ENCODE results near the gene TFDP1. TPM values are rescaled to one million over a fixed set of nuclear protein-coding genes. Genes with fewer than 3 reads are reported as not detected.

The TFDP1 gene
- total RNA-seq, 1 donor from 2014 or later: 68.1 TPM

GRCh38 chr13:113657851-113658741 lies 73.5 kb downstream of the TFDP1 start, which contains the start of gene ATP4B:
TSS of gene ATP4B (minus strand) at chr13:113658198. CDS start at chr13:113658144, 54 bp downstream.
- no peak for DNase-seq (ENCODE audit: extremely low read depth, low read depth, low spot score)

GRCh38 chr13:113658836-113659235 lies 74.3 kb downstream of the TFDP1 start:
- DNase-seq (ENCODE audit: extremely low read depth, low read depth, low spot score): no peak

- no peak for DNase-seq (ENCODE audit: extremely low read depth, low read depth, low spot score)
These were observed 74.8 kb downstream of the TFDP1 start for GRCh38 chr13:113659337-113659736.

DNA sequence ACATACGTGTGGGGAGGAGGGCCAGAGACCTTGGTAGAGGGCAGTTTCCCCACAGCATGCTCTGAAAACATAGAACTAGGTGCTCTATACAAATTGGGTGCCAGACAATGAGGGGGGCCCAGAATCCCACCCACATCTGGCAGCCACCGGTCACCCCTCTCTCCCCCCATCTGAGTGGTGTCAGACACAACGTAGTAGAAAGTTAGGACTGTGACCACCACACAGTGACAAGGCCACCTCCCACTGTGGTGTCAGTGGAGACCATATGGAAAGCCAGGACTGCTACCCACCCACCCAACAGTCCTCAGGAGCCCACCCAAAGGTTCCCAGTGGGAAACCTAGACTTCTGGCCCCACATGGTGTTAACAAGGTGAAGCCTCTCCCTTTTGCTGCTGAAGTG lies 75.5 kb downstream of the TFDP1 start:
- no peak for DNase-seq (ENCODE audit: extremely low read depth, low read depth, low spot score)

DNA sequence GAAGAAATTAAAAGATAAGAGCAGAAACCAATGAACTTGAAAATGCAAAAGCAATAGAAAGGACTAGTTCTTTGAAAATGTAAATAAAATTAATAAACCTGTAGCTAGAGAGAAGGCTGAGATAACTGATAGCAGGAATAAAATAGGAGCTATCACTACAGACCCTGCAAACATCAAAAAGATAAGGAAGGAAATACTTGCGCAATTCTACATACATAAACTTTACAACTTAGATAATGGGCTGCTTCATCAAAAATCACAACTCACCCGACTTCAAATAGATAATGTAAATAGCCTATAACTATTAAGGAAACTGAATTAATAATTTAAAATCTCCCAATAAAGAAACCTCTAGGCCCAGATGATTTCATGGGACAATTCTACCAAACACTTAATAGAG lies 77.0 kb downstream of the TFDP1 start:
- DNase-seq (ENCODE audit: extremely low read depth, low read depth, low spot score): no peak

DNA sequence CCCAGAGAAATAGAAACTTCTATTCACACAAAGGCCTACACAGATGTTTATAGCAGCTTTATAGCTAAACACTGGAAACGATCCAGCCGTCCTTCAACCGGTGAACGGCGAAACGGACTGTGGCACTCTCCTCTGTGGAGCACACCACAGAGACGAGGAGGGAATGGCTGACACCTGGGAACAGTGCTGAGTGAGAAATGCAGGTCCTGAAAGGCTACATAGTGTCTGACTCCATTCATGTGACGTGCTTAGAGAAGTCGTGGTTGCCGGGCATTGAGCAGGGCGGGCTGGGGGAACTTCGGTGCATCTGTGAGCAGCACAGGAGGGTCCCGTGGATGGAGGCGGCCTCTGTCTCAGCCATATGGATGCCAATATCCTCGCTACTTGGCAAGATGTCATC lies 79.4 kb downstream of the TFDP1 start:
- DNase-seq (ENCODE audit: extremely low read depth, low read depth, low spot score): no peak

GRCh38 chr13:113664751-113665596 lies 80.4 kb downstream of the TFDP1 start:
- no peak for DNase-seq (ENCODE audit: extremely low read depth, low read depth, low spot score)

DNA sequence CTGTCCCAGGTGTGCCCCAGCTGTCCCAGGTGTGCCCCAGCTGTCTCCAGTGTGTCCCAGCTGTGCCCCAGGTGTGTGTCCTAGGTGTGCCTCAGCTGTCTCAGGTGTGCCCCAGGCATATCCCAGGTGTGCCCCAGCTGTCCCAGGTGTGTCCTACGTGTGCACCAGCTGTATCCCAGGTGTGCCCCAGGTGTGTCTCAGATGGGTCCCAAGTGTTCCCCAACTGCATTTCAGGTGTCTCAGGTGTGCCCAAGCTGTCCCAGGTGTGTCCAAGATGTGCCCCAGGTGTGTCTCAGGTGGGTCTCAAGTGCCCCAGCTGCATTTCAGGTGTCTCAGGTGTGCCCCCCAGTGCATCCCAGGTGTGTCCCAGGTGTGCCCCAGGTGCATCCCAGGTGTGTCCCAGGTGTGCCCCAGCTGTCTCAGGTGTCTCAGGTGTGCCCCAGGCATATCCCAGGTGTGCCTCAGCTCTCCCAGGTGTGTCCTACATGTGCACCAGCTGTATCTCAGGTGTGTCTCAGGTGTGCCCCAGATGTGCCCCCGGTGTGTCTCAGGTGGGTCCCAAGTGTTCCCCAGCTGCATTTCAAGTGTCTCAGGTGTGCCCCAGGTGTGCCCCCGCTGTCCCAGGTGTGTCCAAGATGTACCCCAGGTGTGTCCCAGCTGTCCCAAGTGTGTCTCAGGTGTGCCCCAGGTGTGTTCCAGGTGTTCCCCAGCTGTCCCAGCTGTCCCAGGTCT lies 81.2 kb downstream of the TFDP1 start:
- no peak for DNase-seq (ENCODE audit: extremely low read depth, low read depth, low spot score)

GRCh38 chr13:113666329-113666670 lies 81.7 kb downstream of the TFDP1 start:
- no peak for DNase-seq (ENCODE audit: extremely low read depth, low read depth, low spot score)

DNA sequence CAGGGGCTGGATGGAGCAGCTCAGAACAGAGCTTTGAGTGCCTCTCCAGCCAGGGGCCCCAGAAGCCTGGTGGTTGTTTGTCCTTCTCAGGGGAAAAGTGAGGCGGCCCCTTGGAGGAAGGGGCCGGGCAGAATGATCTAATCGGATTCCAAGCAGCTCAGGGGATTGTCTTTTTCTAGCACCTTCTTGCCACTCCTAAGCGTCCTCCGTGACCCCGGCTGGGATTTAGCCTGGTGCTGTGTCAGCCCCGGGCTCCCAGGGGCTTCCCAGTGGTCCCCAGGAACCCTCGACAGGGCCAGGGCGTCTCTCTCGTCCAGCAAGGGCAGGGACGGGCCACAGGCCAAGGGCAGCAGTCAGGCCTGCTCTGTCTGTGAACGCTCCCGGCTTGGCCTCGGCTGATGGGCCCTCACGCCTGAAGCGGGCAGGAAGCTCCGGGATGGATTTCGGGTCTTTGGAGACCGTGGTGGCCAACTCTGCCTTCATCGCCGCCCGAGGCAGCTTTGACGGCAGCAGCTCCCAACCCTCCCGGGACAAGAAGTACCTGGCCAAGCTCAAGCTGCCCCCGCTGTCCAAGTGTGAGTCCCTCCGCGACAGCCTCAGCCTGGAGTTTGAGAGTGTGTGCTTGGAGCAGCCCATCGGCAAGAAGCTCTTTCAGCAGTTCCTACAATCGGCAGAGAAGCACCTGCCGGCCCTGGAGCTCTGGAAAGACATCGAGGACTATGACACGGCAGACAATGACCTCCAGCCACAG lies 82.6 kb downstream of the TFDP1 start, which contains the start of gene GRK1:
Gene GRK1 (plus strand): TSS at position 269 of the 751 bp plus-strand sequence. CDS start 168 bp downstream, at position 437.
- DNase-seq (ENCODE audit: extremely low read depth, low read depth, low spot score): no peak

DNA sequence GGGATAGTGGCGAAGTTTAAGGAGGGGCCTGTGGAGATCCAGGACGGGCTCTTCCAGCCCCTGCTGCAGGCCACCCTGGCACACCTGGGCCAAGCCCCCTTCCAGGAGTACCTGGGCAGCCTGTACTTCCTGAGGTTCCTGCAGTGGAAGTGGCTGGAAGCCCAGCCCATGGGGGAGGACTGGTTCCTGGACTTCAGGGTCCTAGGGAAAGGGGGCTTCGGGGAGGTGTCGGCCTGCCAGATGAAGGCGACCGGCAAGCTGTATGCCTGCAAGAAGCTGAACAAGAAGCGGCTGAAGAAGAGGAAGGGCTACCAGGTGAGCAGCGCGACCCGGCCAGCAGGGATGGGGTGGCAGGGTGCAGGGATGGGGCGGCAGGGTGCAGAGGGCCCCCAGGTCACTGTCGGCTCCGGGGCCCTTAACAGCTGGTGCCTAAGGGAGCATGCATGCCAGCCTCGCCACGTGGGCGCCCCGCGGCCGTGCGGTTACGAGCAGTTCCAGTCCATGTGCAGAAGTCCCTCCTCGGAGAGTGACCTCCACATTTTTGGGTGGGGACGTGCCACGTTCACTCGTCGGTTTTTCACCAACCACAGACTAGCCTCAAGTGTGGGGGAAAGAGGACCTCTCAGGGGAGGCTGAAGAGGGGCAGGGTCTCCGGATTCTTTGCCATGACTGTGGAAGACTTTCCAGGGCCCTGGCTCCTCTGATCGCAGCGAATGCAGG lies 83.4 kb downstream of the TFDP1 start:
- no peak for DNase-seq (ENCODE audit: extremely low read depth, low read depth, low spot score)

DNA sequence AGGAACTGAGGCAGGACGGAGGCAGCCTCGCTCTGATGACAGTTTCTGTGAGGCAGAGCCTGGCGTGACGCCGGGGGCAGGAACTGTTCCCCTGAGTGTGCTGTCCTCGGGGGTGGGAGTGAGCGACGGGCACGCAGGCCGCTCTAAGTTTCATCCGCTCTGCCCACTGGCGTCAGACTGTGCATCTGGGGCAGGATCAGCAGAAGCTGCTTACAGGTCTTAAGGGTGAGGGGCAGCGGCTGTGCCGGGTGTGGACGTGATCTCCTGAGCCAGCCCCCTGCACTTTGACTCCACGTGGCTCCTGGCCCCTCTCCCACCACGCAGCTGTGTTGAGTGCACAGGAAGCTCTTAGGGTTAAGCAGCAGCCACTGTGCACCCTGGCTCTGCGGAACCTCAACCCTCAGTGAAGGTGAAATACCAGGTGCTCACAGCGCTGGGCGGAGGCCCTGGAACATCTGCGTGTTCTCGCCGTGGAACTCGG lies 84.0 kb downstream of the TFDP1 start:
- no peak for DNase-seq (ENCODE audit: extremely low read depth, low read depth, low spot score)

DNA sequence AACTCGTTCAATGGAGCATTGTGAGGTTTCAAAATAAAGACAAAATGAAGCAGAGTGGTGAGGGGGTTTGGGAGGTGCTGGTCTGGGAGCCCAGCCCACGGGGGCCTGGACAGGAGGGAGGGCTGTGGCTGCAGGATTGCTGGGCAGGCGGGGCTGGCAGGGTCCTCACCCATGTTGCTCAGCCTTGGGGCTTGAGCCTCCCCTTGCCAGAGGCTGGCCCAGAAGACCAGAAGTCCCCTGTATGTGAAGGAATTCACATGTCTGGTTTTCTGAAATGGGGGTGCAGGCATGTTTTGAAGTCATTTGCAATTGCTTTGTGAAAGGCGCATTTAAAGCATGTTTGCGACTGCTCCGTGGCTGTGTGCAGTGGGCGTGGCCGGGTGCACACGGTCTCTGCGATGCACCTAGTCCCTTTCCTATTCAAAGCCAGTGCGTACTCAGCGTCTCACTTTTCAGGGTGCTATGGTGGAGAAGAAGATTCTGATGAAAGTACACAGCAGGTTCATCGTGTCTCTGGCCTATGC lies 84.7 kb downstream of the TFDP1 start:
- DNase-seq (ENCODE audit: extremely low read depth, low read depth, low spot score): no peak

DNA sequence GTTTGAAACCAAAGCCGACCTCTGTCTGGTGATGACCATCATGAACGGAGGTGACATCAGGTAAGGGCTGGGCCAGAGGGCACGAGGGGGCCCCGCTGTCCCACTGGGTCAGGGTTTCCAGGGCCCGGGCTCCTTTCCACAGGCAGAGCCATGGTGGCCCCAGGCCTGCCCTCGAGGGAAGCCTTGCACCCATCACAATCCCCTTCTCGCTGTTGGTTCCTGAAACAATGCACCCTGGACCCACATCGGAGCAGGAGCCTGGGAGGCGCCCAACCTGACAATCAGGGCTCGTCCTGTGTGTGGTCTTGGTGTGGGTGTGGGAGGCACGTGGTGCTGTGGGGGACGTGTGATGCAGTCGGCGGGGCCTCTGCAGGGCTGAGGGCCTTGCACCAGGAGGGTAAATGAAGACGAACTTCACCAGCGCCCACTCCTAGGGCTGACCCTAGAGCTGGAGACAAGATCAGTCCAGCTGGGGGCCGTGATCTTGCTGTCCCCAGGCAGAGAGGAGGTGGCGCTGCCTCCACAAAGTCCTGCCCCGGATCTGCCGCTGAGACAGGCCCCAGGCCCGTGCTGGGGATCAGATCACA lies 85.3 kb downstream of the TFDP1 start:
- no peak for DNase-seq (ENCODE audit: extremely low read depth, low read depth, low spot score)

GRCh38 chr13:113670541-113670940 lies 86.0 kb downstream of the TFDP1 start:
- DNase-seq (ENCODE audit: extremely low read depth, low read depth, low spot score): no peak

GRCh38 chr13:113671066-113672001 lies 86.8 kb downstream of the TFDP1 start:
- no peak for DNase-seq (ENCODE audit: extremely low read depth, low read depth, low spot score)

- DNase-seq (ENCODE audit: extremely low read depth, low read depth, low spot score): no peak
These were observed 87.6 kb downstream of the TFDP1 start for GRCh38 chr13:113672002-113672651.
